NCI-H82 (cell line): ENCODE measurements around the gene ZNF366.
"Not testable (repeated sequence)": the region's sequence is repeated elsewhere in the genome, so short reads cannot be mapped to it uniquely, and the experiment has no call there.

Experiments
- DNase-seq: peaks from one replicate; lab custom pipeline; 2025; lab: John Stamatoyannopoulos, UW

The ZNF366 gene

DNA sequence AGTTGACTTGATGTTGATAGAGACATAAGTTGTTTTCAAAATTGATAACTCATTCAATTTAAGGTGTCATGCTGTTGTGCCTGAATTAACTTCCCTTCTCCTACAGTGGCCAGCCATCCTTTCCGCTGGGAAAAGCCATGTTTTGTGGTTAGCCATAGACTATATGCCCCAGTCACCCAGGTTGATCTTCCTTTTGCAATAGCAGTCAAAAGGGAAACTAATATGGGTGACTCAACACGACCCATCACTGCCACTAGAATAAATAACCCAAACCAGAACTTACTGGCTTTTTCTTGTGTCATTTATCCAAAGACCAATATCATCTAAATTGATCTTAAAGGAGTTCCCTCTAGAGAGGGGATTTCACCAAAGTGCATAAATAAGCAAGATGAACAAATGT is 99.7 kb downstream of the ZNF366 start:
- DNase-seq: no peak

DNA sequence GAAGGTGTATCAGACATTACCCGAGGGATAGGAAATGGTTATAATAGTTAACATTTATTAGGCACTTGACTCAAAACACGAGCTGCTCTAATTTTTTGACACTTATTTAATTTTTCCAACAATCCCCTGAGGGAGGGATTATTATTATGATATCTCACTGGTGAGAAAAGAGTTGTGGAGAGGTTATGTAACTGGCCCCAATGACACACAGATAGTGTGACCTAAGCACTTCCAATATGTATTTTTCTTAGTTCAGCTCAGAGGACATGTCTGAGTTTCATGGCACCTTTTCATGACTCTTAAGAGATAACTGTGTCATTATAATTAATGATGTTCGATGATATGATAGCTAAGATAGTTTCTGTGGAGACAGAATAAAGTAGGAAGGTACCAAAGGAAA is 100.1 kb downstream of the ZNF366 start:
- DNase-seq: no peak

DNA sequence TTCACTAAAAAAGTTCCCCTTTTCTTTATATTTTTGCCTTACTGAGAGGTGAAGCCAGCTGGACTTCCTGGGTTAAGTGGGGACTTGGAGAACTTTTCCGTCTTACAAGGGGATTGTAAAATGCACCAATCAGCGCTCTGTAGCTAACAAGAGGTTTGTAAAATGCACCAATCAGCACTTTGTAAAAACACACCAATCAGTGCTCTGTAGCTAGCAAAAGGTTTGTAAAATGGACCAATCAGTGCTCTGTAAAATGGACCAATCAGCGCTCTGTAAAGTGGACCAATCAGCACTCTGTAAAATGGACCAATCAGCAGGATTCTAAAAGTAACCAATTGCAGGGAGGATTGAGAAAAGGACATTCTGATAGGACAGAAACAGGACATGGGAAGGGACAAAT is 102.4 kb downstream of the ZNF366 start:
- not testable (repeated sequence) for DNase-seq

DNA sequence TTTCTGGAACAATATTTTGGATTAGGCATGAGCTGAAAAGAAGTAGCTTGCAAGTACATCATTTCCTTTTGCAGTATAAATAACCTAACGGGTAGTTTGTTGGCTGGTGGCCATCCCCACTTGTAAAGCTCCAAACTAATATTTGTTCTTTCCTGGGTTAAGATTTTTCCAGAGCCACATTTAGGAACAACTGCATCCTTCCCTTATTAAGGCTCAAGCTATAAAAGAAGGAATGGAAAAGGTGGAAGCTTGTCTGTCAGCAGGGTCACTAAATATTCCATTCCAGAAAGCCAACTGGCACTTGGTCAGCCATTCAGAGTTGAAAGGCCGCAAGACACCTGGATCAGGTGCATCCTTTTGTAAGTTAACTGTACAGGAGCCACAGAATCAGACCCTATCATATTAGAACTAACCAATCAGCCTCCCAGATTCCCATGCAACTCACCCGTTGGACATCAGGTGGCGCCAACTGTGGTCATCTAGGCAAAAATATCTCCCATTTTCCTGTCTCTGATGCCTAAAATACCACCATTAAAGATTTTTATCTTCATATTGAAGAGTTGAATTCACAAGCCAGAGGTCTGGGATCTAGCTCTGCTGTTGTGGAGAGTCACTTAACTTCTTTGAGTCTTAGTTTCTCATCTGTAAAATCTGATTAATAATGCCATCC is 104.1 kb downstream of the ZNF366 start:
- no peak for DNase-seq

DNA sequence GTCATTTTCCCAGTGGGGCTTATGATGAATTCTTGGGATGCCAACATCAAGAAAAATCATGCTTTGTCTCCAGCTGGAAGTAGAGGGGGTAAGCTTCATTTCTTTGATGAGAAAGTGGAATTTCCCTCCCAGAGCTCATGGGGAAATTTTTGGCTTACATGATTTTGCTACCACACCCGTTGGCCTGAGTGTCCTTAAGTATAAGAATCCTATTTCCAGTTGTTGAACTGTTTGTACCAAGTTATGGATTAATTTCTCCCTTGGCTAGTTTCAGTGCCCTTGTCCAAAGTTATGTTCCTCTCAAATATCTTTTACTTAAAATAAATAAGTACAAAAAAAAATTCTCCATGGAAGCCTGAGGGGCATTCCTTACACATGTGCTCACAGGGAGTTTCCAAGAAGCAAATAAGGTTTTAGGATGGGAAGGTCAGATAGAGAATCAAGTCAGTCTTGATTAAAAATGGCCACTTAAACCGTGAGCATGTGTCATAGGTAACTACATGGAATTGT is 104.8 kb downstream of the ZNF366 start:
- DNase-seq: no peak

DNA sequence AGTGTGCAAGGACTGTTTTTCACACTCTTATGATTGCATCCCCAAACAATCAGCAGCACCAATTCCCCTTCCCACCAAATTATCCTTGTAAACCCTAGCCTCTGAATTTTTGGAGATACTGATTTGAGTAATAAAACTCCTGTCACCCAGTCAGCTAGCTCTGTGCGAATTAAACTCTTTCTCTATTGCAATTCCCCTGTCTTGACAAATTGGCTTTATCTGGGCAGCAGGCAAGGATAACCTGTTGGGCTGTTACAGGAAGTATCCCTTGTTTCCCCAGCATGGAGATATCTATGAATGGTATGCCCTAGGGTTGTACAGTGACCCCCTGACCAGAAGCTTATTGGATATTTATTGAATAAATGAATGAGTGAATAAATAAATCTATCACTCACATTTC is 106.3 kb downstream of the ZNF366 start:
- DNase-seq: no peak

DNA sequence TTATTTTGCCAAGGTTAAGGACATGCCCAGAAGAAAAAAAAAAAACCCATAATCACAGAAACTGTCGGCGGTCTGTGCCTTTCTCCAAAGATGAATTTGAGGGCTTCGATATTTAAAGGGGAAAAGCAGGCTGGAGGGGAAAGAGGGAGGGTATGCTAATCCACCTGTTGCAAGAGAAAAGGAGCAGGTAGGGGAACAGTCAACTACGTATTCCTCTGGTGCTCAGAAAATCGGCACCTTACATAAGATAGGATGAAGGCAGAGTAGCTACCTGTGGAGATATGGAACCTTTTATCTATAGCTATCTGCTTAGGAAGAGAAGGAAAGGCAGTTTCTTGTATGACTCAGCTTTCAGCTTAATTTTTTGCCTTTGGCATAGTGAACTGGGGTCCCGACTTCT is 109.4 kb downstream of the ZNF366 start:
- no peak for DNase-seq

DNA sequence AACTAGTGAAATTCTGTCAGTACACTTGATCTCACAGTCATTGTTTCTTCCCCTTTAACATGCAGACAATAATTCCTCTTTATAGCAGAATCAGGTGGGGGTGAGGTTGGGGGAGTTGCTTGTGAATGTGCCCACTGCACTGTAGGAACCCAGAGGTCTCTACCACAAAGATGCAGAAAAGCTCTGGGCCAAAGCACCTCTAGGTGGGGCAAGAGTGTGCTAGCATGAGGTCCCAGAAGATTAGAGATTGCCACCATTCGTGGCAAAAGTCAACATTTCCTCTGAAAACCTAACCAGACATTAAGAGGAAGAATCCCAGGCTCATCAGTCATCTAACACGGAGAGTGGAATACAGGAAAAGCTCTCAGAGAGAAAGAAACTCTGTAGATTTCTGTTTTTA is 112.5 kb downstream of the ZNF366 start:
- peak; percentile 7 for DNase-seq

DNA sequence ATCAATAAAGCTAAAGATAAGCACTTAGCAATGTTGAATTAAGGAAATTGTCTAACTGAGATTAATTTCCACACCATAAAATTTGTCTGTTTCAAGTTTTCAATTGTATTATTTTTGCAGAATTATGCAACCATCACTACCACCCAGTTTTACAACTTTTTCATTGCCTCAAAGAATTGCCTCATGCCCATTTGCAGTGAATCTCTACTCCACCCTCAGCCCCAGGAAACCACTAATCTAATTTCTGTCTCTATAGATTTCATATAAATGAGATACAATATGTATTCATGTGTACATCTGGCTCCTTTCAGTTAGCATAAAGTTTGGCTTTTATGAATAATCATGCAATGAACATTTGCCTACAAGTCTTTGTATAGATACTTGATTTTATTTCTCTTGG is 114.2 kb downstream of the ZNF366 start:
- no peak for DNase-seq
